Measurements from ENCODE around the gene FSTL3. TPM values are rescaled to one million over a fixed set of nuclear protein-coding genes. Genes with fewer than 3 reads are reported as not detected.

Gene FSTL3
- 29.9 and 33.8 TPM in 2 replicates for total RNA-seq

DNA sequence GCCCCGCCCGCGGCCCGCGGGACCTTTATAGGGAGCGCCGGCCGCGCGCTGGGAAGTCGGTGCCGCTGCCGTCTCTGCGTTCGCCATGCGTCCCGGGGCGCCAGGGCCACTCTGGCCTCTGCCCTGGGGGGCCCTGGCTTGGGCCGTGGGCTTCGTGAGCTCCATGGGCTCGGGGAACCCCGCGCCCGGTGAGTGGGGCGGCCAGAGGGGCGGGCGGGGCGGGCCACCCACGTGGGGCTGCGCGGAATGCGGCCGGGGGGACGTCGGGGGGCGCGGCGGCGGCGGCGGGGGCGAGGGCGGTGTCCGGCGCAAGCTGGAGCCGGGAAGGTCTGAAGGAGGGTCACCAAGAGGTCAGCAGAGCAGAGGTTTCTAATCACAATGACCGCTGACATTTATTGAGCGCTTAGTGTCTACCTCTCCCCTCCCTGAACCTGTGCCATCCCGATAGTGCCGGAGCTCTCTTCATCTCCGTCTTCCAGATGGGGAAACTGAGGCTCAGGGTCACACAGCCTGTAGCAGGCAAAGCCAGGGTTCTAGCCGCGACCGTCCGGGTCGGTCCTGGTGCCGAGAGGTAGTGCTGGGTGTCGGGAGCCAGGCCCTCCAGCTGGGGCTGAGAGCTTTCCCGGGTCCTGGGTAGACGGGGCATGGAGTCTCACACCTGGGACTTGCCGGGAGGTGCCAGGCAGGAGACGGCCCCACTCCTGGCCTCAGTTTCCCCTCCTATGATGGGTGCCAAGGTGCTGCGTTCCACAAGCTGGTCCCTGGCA lies at the start of gene FSTL3:
TSS of gene FSTL3 (plus strand) at position 54 of the 767 bp plus-strand sequence. CDS start at position 86, 32 bp downstream.

DNA sequence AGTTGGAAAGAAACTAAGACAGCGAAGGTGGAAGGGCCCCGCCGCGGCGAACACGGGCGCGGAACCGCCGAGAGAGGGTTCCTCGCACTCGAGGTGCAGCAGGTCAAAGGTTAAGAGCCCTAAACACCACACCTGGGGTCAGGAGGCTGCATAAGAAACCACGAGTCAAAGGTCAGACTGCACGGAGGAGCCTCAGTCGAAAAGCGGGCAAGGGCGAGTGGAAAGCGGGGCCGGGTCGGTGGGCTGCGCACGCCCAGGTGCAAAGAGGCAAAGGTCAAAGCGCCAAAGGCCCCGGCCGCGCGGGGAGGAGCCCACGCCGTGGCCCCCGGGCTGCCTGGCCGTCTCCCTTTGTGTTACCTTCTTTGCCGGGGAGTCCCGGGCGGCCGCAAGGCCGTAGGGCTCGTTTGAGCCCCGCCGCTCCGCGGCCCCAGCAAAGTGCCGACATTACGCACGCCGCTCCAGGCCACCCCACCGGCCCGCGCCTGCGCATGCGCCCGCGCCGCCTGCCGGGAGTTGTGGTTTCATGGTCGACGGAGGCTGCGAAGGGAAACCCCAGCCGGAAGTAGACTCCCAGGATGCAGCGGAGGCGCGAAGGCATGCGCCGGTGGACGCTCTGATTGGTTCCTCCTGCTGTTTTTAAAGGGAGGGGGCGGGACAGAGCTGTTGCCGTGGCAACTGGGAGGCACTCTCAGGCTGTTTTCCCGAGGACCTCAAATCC lies 43.0 kb upstream of the FSTL3 start, which contains the start of gene POLRMT:
TSS of gene POLRMT (minus strand) at position 470 of the 718 bp plus-strand sequence. CDS start at position 445, 25 bp downstream.

DNA sequence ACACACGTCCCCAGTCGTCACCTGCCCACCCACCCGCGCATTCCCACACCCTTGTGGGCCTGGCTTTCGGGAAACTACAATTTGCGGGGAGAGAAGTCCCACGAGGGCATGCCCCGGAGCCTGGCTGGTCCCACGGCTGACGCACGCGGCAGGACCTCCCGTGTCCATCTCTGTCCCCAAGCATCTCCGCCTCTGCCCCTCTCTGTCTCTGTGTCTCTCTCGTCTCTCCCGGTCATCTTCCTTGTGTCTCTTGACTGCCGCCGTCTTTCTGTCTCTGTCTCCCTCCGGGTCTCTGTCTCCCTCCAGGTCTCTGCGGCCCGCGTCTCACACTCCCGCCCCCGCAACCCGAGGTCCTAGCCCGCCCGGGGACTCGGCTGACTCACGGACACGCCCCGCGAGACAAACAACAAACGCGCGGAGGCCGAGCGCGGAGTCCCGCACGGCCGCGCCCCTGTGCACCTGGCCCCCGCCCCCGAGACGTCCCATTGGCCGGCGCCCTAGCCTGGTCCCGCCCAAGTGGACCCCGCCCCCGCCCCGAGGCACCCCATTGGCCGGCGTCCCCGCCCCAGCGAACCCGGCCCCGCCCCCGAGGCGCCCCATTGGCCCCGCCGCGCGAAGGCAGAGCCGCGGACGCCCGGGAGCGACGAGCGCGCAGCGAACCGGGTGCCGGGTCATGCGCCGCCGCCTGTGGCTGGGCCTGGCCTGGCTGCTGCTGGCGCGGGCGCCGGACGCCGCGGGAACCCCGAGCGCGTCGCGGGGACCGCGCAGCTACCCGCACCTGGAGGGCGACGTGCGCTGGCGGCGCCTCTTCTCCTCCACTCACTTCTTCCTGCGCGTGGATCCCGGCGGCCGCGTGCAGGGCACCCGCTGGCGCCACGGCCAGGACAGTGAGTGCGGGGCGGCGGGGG lies 36.7 kb upstream of the FSTL3 start, which contains the start of gene FGF22:
TSS of gene FGF22 (plus strand) at position 627 of the 908 bp plus-strand sequence. CDS start at position 674, 47 bp downstream.

DNA sequence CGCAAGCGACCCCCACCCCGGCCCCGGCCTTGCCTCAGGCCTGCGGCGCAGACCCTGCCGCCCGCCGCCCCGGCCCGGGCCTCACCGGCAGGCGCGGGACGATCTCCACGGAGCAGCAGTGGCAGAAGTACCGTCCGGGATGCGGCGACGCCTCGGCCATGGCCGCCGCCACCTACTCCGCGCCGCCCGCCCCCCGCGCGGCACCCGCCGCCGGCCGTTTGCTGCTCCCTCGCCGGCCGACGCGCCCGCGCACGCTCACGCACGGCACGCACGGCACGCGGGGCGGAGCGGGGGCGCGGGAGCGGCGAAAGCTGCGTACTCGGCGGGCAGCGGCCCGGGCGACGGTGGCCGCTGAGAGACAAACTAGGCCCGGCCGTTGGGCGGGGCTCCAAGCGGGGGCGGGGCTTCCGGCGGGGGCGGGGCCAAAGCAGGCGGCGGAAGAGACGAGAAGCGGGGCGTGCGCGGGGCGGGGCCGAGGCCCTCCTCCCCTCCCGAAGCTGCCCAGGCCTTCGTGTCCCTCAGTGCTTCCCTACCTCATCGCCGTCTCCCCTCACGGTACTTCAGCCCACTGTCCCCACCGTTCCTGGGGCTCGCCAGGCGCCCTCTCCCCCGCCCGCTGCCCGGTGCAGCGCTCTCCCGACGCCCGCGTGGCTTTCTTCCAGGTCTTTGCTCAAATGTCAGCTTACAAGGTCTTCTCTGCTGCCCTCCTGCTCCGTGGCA lies 13.1 kb upstream of the FSTL3 start, which contains the start of gene RNF126:
TSS of gene RNF126 (minus strand) at position 253 of the 720 bp plus-strand sequence. CDS start at position 160, 93 bp downstream.

DNA sequence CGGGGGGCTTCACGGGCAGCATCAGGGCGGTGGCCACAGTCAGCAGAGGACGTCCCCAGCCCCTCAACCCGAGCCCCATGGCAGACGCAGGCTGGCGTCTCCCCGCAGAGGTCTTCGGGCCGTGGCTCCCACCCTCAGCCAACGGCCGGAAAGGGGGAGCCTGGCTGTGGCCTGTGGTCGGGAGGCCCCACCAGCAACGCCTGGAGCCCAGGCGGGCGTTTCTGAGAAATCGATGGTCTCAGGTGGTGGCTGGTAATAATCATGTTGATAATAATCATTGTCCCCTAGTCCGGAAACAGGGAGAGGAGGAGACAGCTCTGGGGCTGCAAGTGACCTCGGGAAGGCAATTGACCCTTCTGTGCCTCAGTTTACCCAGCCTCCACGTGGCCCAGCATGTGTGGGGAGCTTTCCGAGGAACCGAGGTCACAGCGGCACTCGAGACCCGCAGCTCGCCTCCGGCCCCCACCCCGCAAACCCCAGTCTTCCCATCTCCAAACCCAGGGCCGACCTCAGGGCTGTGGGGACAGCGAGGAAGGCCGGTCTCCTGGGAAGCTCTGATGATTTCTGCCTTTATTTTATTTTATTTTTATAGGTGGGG lies 19.3 kb downstream of the FSTL3 start, which contains the start of gene PRSS57:
TSS of gene PRSS57 (minus strand) at position 101 of the 598 bp plus-strand sequence. CDS start at position 79, 22 bp downstream.

DNA sequence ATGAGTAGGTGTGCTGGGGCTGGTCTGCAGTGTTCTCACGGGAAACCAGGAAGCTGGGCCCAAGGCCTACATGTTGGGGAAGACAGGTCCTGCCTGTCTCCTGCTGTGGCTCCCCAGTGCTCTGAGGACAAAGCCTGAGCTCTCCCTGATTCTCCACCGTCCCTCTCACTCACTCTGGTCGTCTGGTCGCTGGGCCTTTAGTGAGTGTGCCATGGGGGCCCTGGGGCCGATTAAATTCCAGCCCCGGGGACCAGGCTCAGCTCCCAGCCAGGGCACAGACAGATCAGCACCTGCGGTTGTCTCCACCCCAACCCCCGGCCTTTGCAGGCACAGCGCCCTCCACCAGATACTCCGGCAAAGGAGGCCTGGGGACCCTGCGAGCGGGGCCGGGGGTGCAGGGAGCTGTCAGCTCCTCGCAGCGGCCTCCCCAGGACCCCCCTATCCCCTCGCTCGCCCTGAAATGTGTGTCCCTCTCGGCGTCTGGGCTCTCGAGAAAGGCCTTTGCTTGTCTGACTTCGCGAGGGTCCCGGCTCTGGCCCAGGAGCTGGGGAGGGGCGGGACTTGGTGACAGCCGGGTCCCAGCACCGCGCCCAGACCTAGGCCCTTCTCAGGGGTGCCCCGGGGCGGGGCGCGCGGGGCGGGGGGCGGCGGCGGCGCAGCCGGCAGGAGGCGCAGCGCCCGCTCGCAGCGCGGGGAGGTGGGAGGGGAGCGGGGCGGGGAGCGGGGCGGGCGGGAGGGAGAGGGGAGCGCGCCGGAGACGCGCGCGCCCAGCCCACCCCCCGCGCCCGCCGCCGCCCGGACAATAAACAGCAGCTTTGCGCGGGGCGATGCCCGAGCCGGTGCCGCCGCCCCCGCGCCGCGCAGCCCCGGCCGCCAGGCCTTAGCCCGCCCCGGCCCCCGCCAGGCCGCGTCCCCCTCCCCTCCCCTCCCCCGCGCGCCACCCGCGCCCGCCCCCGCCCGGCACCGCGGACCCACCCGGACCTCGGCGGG lies 32.3 kb downstream of the FSTL3 start, which contains the start of gene PALM:
TSS of gene PALM (plus strand) at position 782 of the 990 bp plus-strand sequence. CDS start 212 bp downstream, outside the sequence.

Other genes starting within 250 kb of the FSTL3 start
- 0.39 and 0.73 TPM in 2 replicates for gene SHC2, start 215.4 kb upstream of the FSTL3 start, total RNA-seq
- under 0.01 and 0.37 TPM in 2 replicates for gene MADCAM1, start 179.9 kb upstream of the FSTL3 start, total RNA-seq
- gene TPGS1, start 168.9 kb upstream of the FSTL3 start, total RNA-seq = 27.6 and 43.0 TPM in 2 replicates
- 41.5 and 44.8 TPM in 2 replicates for gene CDC34, start 144.6 kb upstream of the FSTL3 start, total RNA-seq
- not detected in 2 replicates for gene GZMM, start 132.3 kb upstream of the FSTL3 start, total RNA-seq
- 287 and 293 TPM in 2 replicates for gene BSG, start 103.8 kb upstream of the FSTL3 start, total RNA-seq
- 0.37 and 0.59 TPM in 2 replicates for gene HCN2, start 86.5 kb upstream of the FSTL3 start, total RNA-seq
- gene POLRMT, start 42.9 kb upstream of the FSTL3 start, total RNA-seq = 27.6 and 34.6 TPM in 2 replicates
- not detected in 2 replicates for gene FGF22, start 36.5 kb upstream of the FSTL3 start, total RNA-seq
- gene RNF126, start 13.2 kb upstream of the FSTL3 start, total RNA-seq = 37.5 and 48.5 TPM in 2 replicates
- gene PRSS57, start 19.1 kb downstream of the FSTL3 start, total RNA-seq = not detected in 2 replicates
- 2.5 and 9.9 TPM in 2 replicates for gene PALM, start 32.5 kb downstream of the FSTL3 start, total RNA-seq
- 0.20 TPM in 1 of 2 replicates, not detected in the other for gene MISP, start 74.7 kb downstream of the FSTL3 start, total RNA-seq
- 133 and 189 TPM in 2 replicates for gene PTBP1, start 121.1 kb downstream of the FSTL3 start, total RNA-seq
- gene PLPPR3, start 145.6 kb downstream of the FSTL3 start, total RNA-seq = not detected in 2 replicates
- gene AZU1, start 151.4 kb downstream of the FSTL3 start, total RNA-seq = not detected in 2 replicates
- not detected in 2 replicates for gene PRTN3, start 164.6 kb downstream of the FSTL3 start, total RNA-seq
- gene ELANE, start 175.9 kb downstream of the FSTL3 start, total RNA-seq = 0.20 and 0.37 TPM in 2 replicates
- gene CFD, start 183.3 kb downstream of the FSTL3 start, total RNA-seq = 8.0 and 144 TPM in 2 replicates
- gene MED16, start 216.8 kb downstream of the FSTL3 start, total RNA-seq = 24.3 and 25.0 TPM in 2 replicates
- not detected in 2 replicates for gene RNU6-9, start 217.1 kb downstream of the FSTL3 start, total RNA-seq
- gene R3HDM4, start 236.8 kb downstream of the FSTL3 start, total RNA-seq = 23.1 and 25.7 TPM in 2 replicates
- gene KISS1R, start 240.9 kb downstream of the FSTL3 start, total RNA-seq = not detected in 2 replicates
- 18.4 and 33.2 TPM in 2 replicates for gene ARID3A, start 249.6 kb downstream of the FSTL3 start, total RNA-seq

Data from subcutaneous preadipocyte (primary cell).